Astrocyte (in vitro differentiated cells and primary cell): Measurements from ENCODE around the gene CCDC92B.

Experiments
- CTCF ChIP-seq: IDR thresholded peaks from 2 replicates; pipeline ENCODE4 v1.5.1; 2011; ENCODE audit warnings: low read depth, mild to moderate bottlenecking, inconsistent platforms, low read length, moderate library complexity; ENCODE audit not compliant: insufficient read depth
- EZH2 ChIP-seq: IDR thresholded peaks from 2 replicates; pipeline ENCODE4 v1.6.1; 2012; ENCODE audit warnings: mild to moderate bottlenecking, low read length, inconsistent platforms; ENCODE audit not compliant: insufficient read depth

- TF ChIP-seq CTCF (no peak), EZH2 (no peak)
Observed at GRCh38 chr17:2731807-2732206, 17.6 kb downstream of the CCDC92B start.
